PFSK-1 (cell line): Measurements from ENCODE around the gene RUNX1.

ENCODE experiments used
- POLR2AphosphoS5 ChIP-seq: IDR thresholded peaks from 2 replicates; pipeline ENCODE4 v1.6.1; 2012; ENCODE audit warnings: low read depth, mild to moderate bottlenecking, control low read depth, low read length, moderate library complexity
- TAF1 ChIP-seq: IDR thresholded peaks from 2 replicates; pipeline ENCODE4 v1.6.1; 2012; ENCODE audit warnings: low read length, control low read depth, borderline replicate concordance; ENCODE audit not compliant: insufficient read depth

DNA sequence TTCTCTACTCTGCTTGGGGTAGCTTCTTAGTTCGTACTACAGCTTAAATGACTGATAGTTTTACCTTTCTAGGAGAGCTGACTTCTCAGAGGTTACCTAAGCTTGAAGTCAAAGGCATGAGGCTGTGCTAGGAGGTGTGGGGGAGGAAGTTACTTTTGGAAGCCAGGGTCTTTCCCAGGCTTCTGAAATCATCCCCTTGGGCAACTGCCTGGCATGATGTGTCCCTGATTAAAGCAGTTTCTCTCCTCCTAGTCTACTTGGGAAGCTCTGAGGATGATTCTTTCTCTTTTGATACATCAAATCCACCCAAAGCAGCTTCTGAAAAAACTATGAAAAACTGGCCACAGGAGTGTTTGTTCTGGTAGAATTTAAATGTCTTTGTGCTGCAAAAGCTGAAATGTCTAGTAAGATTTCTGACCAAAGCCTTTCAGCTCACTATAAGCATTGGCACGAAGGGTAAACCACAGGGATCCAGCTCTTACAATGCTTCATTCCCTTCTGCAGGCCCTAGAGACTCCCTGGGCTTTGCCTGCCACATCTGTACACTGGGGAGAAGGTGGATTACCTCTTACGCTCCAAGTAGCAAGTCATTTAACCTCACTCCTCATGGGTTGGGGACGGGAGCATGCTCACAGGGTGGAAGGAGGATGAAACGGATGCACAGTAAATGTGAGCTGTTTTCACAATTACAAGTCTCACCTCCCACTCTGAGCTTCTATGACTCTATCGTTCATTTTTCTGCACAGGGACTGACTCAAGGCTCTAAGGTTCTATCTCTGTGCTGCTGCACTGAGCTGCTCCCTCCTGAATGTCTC lies 59.6 kb downstream of the RUNX1 start:
- no peak for TF ChIP-seq POLR2AphosphoS5
- TF ChIP-seq TAF1 = no peak
